AG04450 (cell line): ENCODE measurements around the gene CREB5. TPM values are rescaled to one million over a fixed set of nuclear protein-coding genes. Genes with fewer than 3 reads are reported as not detected.
"Not testable (repeated sequence)": the region's sequence is repeated elsewhere in the genome, so short reads cannot be mapped to it uniquely, and the experiment has no call there.

Source experiments
- CTCF ChIA-PET: fragments of 300-600, 350-600 bp; formaldehyde crosslinking; extraction: SDS; loops from one replicate; lab custom pipeline; 2022; ENCODE audit warnings: antibody characterized with exemption, inconsistent platforms; lab: Charles Lee
- POLR2A ChIA-PET: fragments of 350-600 bp; formaldehyde crosslinking; extraction: SDS; loops from one replicate; lab custom pipeline; 2021; ENCODE audit warnings: antibody characterized with exemption, inconsistent platforms; lab: Yijun Ruan, JAX
- DNase-seq: peaks from one replicate; pipeline ENCODE4 v3.0.0-alpha.2; 2011; ENCODE audit warnings: low read depth, low spot score
- H3K27ac ChIP-seq: one replicate; pipeline ENCODE4 v1.5.1; 2012; ENCODE audit warnings: low read depth, low read length, control low read depth
- H3K27me3 ChIP-seq: one replicate; pipeline ENCODE4 v1.6.0; 2012; ENCODE audit warnings: low read length; ENCODE audit not compliant: control insufficient read depth, insufficient read depth
- H3K4me3 ChIP-seq: 2 replicates; pipeline ENCODE4 v1.5.1; 2011; ENCODE audit warnings: mild to moderate bottlenecking, low read depth, low read length, control low read depth
- H3K9me3 ChIP-seq: 2 replicates; pipeline ENCODE4 v1.5.1; 2012; ENCODE audit warnings: low read length; ENCODE audit not compliant: control insufficient read depth, insufficient read depth
- CTCF ChIP-seq: IDR thresholded peaks from 2 replicates; pipeline ENCODE4 v1.5.1; 2011; ENCODE audit warnings: low read depth, low read length, control low read depth, inconsistent platforms
- polyA plus RNA-seq: library from polyadenylated mRNA; depleted of rRNA; stranded (reverse); fragments of >200 nt; gene quantifications from 2 replicates; pipeline ENCODE4 v1.2.3, GENCODE V29; 2011

The CREB5 gene
- polyA plus RNA-seq, 1 experiment, result 22.1 TPM

GRCh38 chr7:28551331-28551730 is 139.0 kb downstream of the CREB5 start:
- Histone ChIP-seq H3K9me3 (no peaks in the 10 kb centered on the region), H3K27me3 (no peaks in the 10 kb centered on the region), H3K4me3 (no peak overlapping the region), H3K27ac (no peak overlapping the region)
- TF ChIP-seq CTCF, result no peak
- CTCF ChIA-PET, result interaction anchor here (2.3 kb wide), 1 partner anchor 15 kb away, joined by 12 read pairs; no protein-coding TSS in a partner anchor
- POLR2A ChIA-PET, result interaction anchor here (1.0 to 1.2 kb wide), 2 partner anchors 25 to 143 kb away, joined by 3 read pairs; no protein-coding TSS in a partner anchor
- DNase-seq, result no peak

GRCh38 chr7:28551766-28552165 is 139.4 kb downstream of the CREB5 start:
- not testable (repeated sequence) for H3K9me3 ChIP-seq, H3K27me3 ChIP-seq, H3K27ac ChIP-seq, DNase-seq, H3K4me3 ChIP-seq
- ChIA-PET CTCF (interaction anchor here (2.3 kb wide), 1 partner anchor 16 kb away, joined by 12 read pairs; no protein-coding TSS in a partner anchor), POLR2A (interaction anchor here (1.0 kb wide), 1 partner anchor 25 kb away, joined by 3 read pairs; no protein-coding TSS in a partner anchor)

- no peak for TF ChIP-seq CTCF
- ChIA-PET CTCF (no interaction called here), POLR2A (no interaction called here)
- Histone ChIP-seq H3K9me3 (no peaks in the 10 kb centered on the region), H3K27me3 (no peaks in the 10 kb centered on the region), H3K4me3 (no peak overlapping the region), H3K27ac (no peak overlapping the region)
- DNase-seq, result no peak
Measured at GRCh38 chr7:28554802-28555471, 142.6 kb downstream of the CREB5 start.

GRCh38 chr7:28556025-28556424 is 143.7 kb downstream of the CREB5 start:
- Histone ChIP-seq H3K27ac (no peak overlapping the region), H3K27me3 (no peaks in the 10 kb centered on the region), H3K4me3 (no peak overlapping the region), H3K9me3 (no peaks in the 10 kb centered on the region)
- ChIA-PET CTCF (interaction anchor here (1.3 kb wide), 1 partner anchor 366 kb away, joined by 3 read pairs; no protein-coding TSS in a partner anchor), POLR2A (no interaction called here)
- no peak for TF ChIP-seq CTCF
- no peak for DNase-seq

- Histone ChIP-seq H3K27ac (no peak overlapping the region), H3K9me3 (no peaks in the 10 kb centered on the region), H3K4me3 (no peak overlapping the region), H3K27me3 (no peaks in the 10 kb centered on the region)
- ChIA-PET CTCF (interaction anchor here (1.3 kb wide), 1 partner anchor 366 kb away, joined by 3 read pairs; no protein-coding TSS in a partner anchor), POLR2A (interaction anchor here (0.5 kb wide), 1 partner anchor 1535 kb away, joined by 4 read pairs; no protein-coding TSS in a partner anchor)
- no peak for TF ChIP-seq CTCF
- DNase-seq, result no peak
Measured at GRCh38 chr7:28556671-28557070, 144.4 kb downstream of the CREB5 start.
